HUES6 (cell line): ENCODE measurements around the gene APEX2.
"Not testable (repeated sequence)": the region's sequence is repeated elsewhere in the genome, so short reads cannot be mapped to it uniquely, and the experiment has no call there.

Source experiments
- H3K27ac ChIP-seq: 2 replicates; pipeline ENCODE4 v1.7.0; 2013; ENCODE audit warnings: low read depth, mild to moderate bottlenecking, low read length, inconsistent platforms
- H3K27me3 ChIP-seq: 2 replicates; pipeline ENCODE4 v1.6.1; 2013; ENCODE audit warnings: low read length; ENCODE audit not compliant: control insufficient read depth, insufficient read depth
- H3K36me3 ChIP-seq: 2 replicates; pipeline ENCODE4 v1.6.1; 2013; ENCODE audit warnings: low read length; ENCODE audit not compliant: control insufficient read depth, insufficient read depth
- H3K4me1 ChIP-seq: 2 replicates; pipeline ENCODE4 v1.6.1; 2013; ENCODE audit warnings: low read length; ENCODE audit not compliant: control insufficient read depth, insufficient read depth
- H3K4me3 ChIP-seq: 2 replicates; pipeline ENCODE4 v1.5.1; 2013; ENCODE audit warnings: low read depth, low read length
- H3K9ac ChIP-seq: one replicate; pipeline ENCODE4 v1.6.1; 2013; ENCODE audit warnings: mild to moderate bottlenecking, low read length
- H3K9me3 ChIP-seq: 2 replicates; pipeline ENCODE4 v1.6.1; 2013; ENCODE audit warnings: low read depth, low read length; ENCODE audit not compliant: control insufficient read depth, insufficient read depth

The APEX2 gene

DNA sequence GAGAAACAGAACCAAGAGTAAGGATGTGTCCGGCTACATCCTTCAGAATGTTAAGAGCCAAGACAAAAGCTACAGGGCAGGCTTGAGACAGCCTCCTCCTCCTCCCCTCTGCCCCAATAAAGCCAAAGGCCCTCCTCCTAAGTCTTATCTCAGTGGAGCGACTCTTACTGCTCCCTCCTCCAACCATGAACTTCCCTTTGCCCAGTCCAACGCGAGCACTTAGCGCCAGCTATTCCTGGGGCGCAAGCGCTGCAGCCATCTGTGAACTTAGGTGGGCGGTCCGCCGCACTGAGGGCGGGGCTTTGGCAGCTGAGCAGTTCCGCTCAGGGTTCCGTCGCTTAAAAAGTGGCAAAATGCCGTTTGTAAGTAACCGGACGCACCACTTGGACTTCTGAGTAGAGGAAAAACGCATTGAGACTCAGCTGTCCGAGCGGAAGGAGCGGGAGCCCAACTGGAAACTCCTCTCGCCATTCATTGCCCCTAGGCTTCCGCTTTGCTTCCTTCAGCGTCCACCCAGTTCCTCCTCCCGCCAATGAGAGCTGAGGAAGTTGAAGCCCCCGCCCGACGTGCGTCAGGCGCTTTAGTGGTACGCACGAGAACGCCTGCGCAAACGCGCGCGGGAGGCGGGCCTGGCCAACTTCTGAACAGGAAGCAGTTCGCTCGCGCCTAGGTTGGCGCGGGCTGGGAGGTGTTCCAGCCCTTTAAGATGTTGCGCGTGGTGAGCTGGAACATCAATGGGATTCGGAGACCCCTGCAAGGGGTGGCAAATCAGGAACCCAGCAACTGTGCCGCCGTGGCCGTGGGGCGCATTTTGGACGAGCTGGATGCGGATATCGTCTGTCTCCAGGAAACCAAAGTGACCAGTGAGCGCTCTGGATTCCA lies at the start of gene APEX2:
APEX2 (plus strand) TSS at position 647 of the 882 bp plus-strand sequence; CDS start at position 707, 60 bp downstream.
- Histone ChIP-seq H3K36me3 (peaks cover 31% of the 10 kb centered on the region), H3K27me3 (peaks cover 1% of the 10 kb centered on the region; the same call in 1 of the 2 replicates), H3K4me3 (peak within 1 kb of the TSS; percentile 87), H3K9me3 (peaks cover 13% of the 10 kb centered on the region; the same call in 1 of the 2 replicates), H3K9ac (peak within 1 kb of the TSS; percentile 80), H3K4me1 (no peaks in the 10 kb centered on the region), H3K27ac (peak within 1 kb of the TSS; percentile 30; the same call in 1 of the 2 replicates)

GRCh38 chrX:54950730-54951375 lies 49.3 kb upstream of the APEX2 start:
- Histone ChIP-seq H3K36me3 (no peaks in the 10 kb centered on the region), H3K9me3 (peaks cover 25% of the 10 kb centered on the region; the same call in 1 of the 2 replicates), H3K9ac (no peak overlapping the region)

DNA sequence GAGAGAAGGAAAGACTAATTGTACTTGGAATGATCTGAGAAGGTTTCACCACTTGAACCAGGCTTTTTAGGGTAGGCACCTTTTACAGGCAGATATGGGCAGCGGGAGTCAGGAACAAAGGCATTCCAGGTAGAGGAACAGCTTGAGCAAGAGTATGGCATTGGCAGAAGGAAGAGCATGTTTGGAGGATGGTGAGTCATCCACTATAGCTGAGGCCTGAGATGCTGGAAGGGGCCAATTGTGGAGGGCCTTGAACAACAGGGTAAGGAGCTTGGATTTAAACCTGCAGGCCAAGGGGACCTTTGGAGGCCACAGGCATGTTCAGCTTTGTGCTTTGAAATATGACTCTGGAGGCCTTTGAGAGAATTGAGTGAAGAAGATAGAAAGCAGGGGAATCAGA lies 38.4 kb upstream of the APEX2 start:
- no peaks in the 10 kb centered on the region for H3K36me3 ChIP-seq
- H3K9ac ChIP-seq: no peak overlapping the region
- peaks cover 13% of the 10 kb centered on the region; the same call in 1 of the 2 replicates for H3K27me3 ChIP-seq
- peaks cover 9% of the 10 kb centered on the region; the same call in 1 of the 2 replicates for H3K9me3 ChIP-seq
- H3K4me1 ChIP-seq: no peaks in the 10 kb centered on the region
- no peak overlapping the region for H3K4me3 ChIP-seq
- no peak overlapping the region for H3K27ac ChIP-seq

More at GRCh38 chrX:54950730-54951375, 49.3 kb upstream of the APEX2 start:
- Histone ChIP-seq H3K4me3 (no peak overlapping the region), H3K27ac (no peak overlapping the region), H3K4me1 (no peaks in the 10 kb centered on the region), H3K27me3 (no peaks in the 10 kb centered on the region; the same call in 1 of the 2 replicates)

DNA sequence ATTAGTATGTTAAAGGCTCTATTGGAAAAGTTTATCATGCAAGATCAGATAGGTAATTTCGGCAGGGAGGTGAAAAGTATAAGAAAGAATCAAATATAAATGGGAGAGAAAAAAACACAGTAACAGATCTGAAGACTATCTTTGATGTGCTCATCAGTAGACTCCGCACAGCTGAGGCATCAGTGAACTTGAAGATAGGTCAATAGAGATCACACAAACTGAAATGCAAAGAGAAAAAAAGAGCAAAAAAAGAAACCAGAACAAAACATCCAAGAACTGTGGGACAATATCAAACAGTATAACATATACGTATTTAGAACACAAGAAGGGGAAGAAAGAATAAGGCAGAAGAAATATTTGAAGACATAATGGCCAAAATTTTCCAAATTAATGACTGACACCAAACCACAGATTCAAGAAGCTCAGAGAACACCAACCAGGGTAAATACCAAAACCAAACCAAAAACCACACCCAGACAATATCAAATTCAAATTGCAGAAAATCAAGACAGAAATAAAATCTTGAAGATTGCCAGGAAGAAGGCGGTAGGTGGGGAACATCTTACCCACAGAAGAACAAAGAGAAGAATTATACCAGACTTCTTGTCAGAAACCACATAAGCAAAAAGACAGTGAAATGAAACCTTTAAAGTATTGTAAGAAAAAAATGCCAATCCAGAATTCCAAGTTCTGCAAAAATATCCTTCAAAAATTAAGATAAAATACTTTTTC lies 35.2 kb upstream of the APEX2 start:
- no peak overlapping the region for H3K27ac ChIP-seq
- no peak overlapping the region for H3K9ac ChIP-seq
- H3K27me3 ChIP-seq: peaks cover 7% of the 10 kb centered on the region; the same call in 1 of the 2 replicates
- peaks cover 8% of the 10 kb centered on the region; the same call in 1 of the 2 replicates for H3K9me3 ChIP-seq
- H3K4me3 ChIP-seq: no peak overlapping the region
- no peaks in the 10 kb centered on the region for H3K4me1 ChIP-seq
- H3K36me3 ChIP-seq: no peaks in the 10 kb centered on the region

- Histone ChIP-seq H3K4me3 (no peak overlapping the region), H3K4me1 (no peaks in the 10 kb centered on the region), H3K9me3 (peaks cover 8% of the 10 kb centered on the region), H3K27me3 (no peaks in the 10 kb centered on the region), H3K27ac (no peak overlapping the region), H3K9ac (no peak overlapping the region), H3K36me3 (no peaks in the 10 kb centered on the region)
Observed at GRCh38 chrX:54977387-54977786, 22.8 kb upstream of the APEX2 start.

- H3K9ac ChIP-seq: no peak overlapping the region
- peaks cover 8% of the 10 kb centered on the region for H3K9me3 ChIP-seq
- no peak overlapping the region for H3K27ac ChIP-seq
- H3K27me3 ChIP-seq: no peaks in the 10 kb centered on the region
- no peak overlapping the region for H3K4me3 ChIP-seq
- H3K4me1 ChIP-seq: no peaks in the 10 kb centered on the region
- H3K36me3 ChIP-seq: no peaks in the 10 kb centered on the region
Observed at GRCh38 chrX:54978448-54978847, 21.7 kb upstream of the APEX2 start.

DNA sequence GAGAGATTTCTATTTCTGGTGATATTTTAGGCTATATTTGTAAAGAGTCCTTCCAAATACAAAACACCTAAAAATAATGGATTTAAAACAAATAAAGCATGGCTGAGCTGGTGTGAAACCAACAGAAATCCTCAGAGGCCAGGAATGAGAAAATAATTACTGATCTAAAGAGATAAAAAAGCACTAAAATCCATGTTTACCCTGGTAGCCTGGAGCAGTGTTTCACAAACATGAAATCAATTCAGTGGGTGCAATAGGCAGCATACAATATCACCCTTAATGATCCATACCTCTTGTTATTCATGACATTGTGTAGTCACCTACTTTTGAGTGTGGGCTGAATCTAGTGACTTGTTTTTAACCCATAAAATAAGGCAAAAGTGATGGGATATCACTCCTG lies 20.7 kb upstream of the APEX2 start:
- Histone ChIP-seq H3K4me3 (no peak overlapping the region), H3K9ac (no peak overlapping the region)

GRCh38 chrX:54980334-54980733 lies 19.8 kb upstream of the APEX2 start:
- Histone ChIP-seq H3K27ac (no peak overlapping the region), H3K4me3 (no peak overlapping the region), H3K4me1 (no peaks in the 10 kb centered on the region), H3K36me3 (no peaks in the 10 kb centered on the region), H3K9me3 (peaks cover 7% of the 10 kb centered on the region; the same call in 1 of the 2 replicates), H3K27me3 (no peaks in the 10 kb centered on the region; the same call in 1 of the 2 replicates), H3K9ac (no peak overlapping the region)

More for the DNA sequence above, 20.7 kb upstream of the APEX2 start:
- Histone ChIP-seq H3K27me3 (no peaks in the 10 kb centered on the region; the same call in 1 of the 2 replicates), H3K36me3 (no peaks in the 10 kb centered on the region), H3K27ac (no peak overlapping the region), H3K4me1 (no peaks in the 10 kb centered on the region), H3K9me3 (peaks cover 6% of the 10 kb centered on the region; the same call in 1 of the 2 replicates)

DNA sequence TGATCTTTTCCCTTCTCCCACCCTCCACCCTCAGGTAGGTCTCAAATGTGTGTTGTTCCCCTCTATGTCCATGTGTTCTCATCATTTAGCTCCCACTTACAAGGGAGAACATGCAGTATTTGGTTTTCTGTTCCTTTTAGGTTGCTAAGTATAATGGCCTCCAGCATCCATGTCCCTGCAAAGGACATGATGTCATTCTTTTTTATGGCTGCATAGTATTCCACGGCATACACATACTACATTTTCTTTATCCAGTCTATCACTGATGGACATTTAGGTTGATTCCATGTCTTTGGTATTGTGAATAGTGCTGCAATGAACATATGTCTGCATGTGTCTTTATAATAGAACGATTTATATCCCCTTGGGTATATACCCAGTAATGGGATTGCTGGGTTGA lies 16.9 kb upstream of the APEX2 start:
- not testable (repeated sequence) for H3K4me1 ChIP-seq, H3K27me3 ChIP-seq, H3K36me3 ChIP-seq, H3K9ac ChIP-seq, H3K9me3 ChIP-seq, H3K4me3 ChIP-seq, H3K27ac ChIP-seq

- peaks cover 5% of the 10 kb centered on the region; the same call in 1 of the 2 replicates for H3K27me3 ChIP-seq
- H3K9ac ChIP-seq: no peak overlapping the region
- no peaks in the 10 kb centered on the region for H3K4me1 ChIP-seq
- H3K27ac ChIP-seq: no peak overlapping the region
- H3K9me3 ChIP-seq: peaks cover 3% of the 10 kb centered on the region; the same call in 1 of the 2 replicates
- H3K4me3 ChIP-seq: no peak overlapping the region
- no peaks in the 10 kb centered on the region for H3K36me3 ChIP-seq
Observed at GRCh38 chrX:54991706-54992105, 8.5 kb upstream of the APEX2 start.
